Vagina (tissue), 2 donors: ENCODE results near the gene LPGAT1.

Source experiments
- CTCF ChIP-seq, 3 experiments: fragments of 450-650 bp in 2 of 3; fragments of 200-600 bp in 1 of 3; sonication (generic) in 1 of 3; IDR thresholded peaks; one replicate each; pipeline ENCODE4 v1.5.1; 2017 to 2019; ENCODE audit warnings: antibody characterized with exemption in 3 of 3, mild to moderate bottlenecking in 2 of 3, moderate library complexity in 2 of 3
- POLR2A ChIP-seq, 2 donors: fragments of 450-650 bp; IDR thresholded peaks; one replicate each; pipeline ENCODE4 v1.6.1; 2017; ENCODE audit warnings: antibody characterized with exemption in 2 of 2, mild to moderate bottlenecking in 2 of 2, moderate library complexity in 2 of 2

- no peak for TF ChIP-seq CTCF (IDR thresholded peaks at IDR 0.05)
- TF ChIP-seq POLR2A (IDR thresholded peaks at IDR 0.05) = no peak
Measured at GRCh38 chr1:211833174-211833820, 2.7 kb upstream of the LPGAT1 start.
